Subcutaneous abdominal adipose tissue (tissue), 5 donors: Measurements from ENCODE around the gene MORN4.
"Not testable (repeated sequence)": the region's sequence is repeated elsewhere in the genome, so short reads cannot be mapped to it uniquely, and the experiment has no call there.

Experiments
- H3K27ac ChIP-seq: one replicate; pipeline ENCODE4 v1.7.0; 2013; ENCODE audit warnings: low read depth, mild to moderate bottlenecking, inconsistent platforms, low read length, moderate library complexity
- H3K27me3 ChIP-seq, 5 donors: one replicate each; pipeline ENCODE4 v1.7.0; 2013; ENCODE audit warnings: low read length in 5 of 5, inconsistent platforms in 1 of 5; ENCODE audit not compliant: control insufficient read depth in 5 of 5, insufficient read depth in 4 of 5
- H3K36me3 ChIP-seq, 5 donors: one replicate each; pipeline ENCODE4 v1.7.0; 2013; ENCODE audit warnings: low read length in 5 of 5; ENCODE audit not compliant: control insufficient read depth in 5 of 5, insufficient read depth in 5 of 5
- H3K4me1 ChIP-seq, 5 donors: one replicate each; pipeline ENCODE4 v1.7.0; 2013; ENCODE audit warnings: low read length in 5 of 5, mild to moderate bottlenecking in 3 of 5, moderate library complexity in 1 of 5; ENCODE audit not compliant: control insufficient read depth in 5 of 5, insufficient read depth in 5 of 5
- H3K4me3 ChIP-seq, 5 donors: one replicate each; pipeline ENCODE4 v1.7.0; 2013; ENCODE audit warnings: low read length in 5 of 5, low read depth in 1 of 5
- H3K9ac ChIP-seq, 5 donors: one replicate each; pipeline ENCODE4 v1.7.0; 2013; ENCODE audit warnings: low read length in 5 of 5, mild to moderate bottlenecking in 4 of 5, moderate library complexity in 3 of 5
- H3K9me3 ChIP-seq, 5 donors: one replicate each; pipeline ENCODE4 v1.7.0; 2013; ENCODE audit warnings: low read length in 5 of 5; ENCODE audit not compliant: control insufficient read depth in 5 of 5
- donor health status: healthy.
- donor health status: healthy.
- donor health status: healthy.
- donor health status: healthy.
- donor health status: healthy.

The MORN4 gene

DNA sequence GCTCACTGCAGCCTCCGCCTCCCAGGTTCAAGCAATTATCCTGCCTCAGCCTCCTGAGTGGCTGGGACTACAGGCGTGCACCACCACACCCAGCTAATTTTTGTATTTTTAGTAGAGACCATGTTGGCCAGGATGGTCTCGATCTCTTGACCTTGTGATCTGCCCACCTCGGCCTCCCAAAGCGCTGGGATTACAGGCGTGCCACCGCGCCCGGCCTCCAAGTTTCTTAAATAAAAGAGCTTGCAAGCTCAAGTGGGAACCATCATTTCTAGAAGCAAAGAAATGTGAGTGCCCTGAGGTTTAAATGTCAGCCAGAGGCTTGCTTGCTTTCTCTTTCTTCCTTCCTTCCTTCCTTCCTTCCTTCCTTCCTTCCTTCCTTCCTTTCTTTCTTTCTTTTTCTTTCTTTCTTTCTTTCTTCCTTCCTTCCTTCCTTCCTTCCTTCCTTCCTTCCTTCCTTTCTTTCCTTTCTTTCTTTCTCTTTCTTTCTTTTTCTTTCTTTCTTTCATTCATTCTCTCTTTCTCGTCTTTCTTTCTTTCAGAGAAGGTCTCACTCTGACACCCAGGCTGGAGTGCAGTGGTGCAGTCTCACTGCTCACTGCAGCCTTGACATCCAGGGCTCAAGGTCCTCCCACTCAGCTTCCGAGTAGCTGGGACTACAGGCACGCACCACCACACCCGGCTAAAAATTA is 9.3 kb upstream of the MORN4 start:
- Histone ChIP-seq H3K4me1 (peaks cover 2 to 20% (median 16%) of the 10 kb centered on the region in 5 donors), H3K9ac (peak overlapping the region in 1 of 5 donors; percentile 40), H3K36me3 (peaks cover 9 to 14% (median 10%) of the 10 kb centered on the region in 5 donors)
- not testable (repeated sequence) for H3K4me3 ChIP-seq, H3K27me3 ChIP-seq, H3K9me3 ChIP-seq, H3K27ac ChIP-seq

DNA sequence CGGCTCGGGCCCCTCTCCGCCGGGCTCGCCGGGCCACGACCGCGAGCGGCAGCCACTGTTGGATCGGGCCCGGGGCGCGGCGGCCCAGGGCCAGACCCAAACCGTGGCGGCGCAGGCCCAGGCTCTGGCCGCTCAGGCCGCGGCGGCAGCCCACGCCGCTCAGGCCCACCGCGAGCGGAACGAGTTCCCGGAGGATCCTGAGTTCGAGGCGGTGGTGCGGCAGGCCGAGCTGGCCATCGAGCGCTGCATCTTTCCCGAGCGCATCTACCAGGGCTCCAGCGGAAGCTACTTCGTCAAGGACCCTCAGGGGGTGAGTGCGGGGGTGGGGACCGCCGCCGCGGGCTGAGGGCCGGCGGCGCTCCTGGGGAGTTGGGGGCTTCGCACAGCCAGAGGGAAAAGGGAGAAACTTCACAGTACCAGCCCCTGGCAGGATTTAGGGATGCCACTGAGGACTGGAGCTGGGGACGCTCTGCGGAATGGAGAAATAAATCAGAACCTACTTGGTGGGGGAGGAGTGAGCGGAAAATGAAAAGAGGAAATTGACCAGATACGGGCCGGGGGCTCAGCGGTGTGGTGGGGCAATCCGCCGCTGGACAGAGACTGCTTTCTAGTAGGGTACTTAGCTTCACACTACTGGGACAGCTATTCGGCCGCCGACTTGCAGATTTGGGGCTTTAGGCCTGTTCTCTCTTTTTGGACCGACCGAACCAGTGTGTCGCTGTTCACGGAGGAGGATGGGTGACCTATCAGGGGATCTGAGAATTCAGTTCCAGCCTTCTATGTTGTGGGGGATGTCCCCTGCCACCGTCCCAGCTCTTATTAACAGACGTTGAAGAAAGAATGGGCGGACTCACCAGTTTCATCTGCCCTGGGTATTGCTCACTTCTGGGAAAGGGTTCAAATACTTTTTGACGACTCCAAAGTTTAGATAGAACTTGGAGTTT is 7.8 kb upstream of the MORN4 start:
- Histone ChIP-seq H3K9ac (peak overlapping the region; percentile 68 to 92 (median 86)), H3K9me3 (no peaks in the 10 kb centered on the region), H3K4me3 (peak overlapping the region; percentile 76 to 88 (median 84)), H3K27ac (peak overlapping the region; percentile 84), H3K27me3 (no peaks in the 10 kb centered on the region), H3K4me1 (peaks cover 2 to 17% (median 12%) of the 10 kb centered on the region in 5 donors), H3K36me3 (peaks cover 9 to 14% (median 10%) of the 10 kb centered on the region in 5 donors)

GRCh38 chr10:97640174-97640867 is 7.0 kb upstream of the MORN4 start, which contains the start of gene PI4K2A:
Gene PI4K2A (plus strand): TSS chr10:97640671. CDS start chr10:97640743, 72 bp downstream.
- Histone ChIP-seq H3K36me3 (peaks cover 9 to 14% (median 10%) of the 10 kb centered on the region in 5 donors), H3K4me3 (peak within 1 kb of the TSS; percentile 76 to 88 (median 84)), H3K27ac (peak within 1 kb of the TSS; percentile 84), H3K9me3 (no peaks in the 10 kb centered on the region), H3K27me3 (no peaks in the 10 kb centered on the region), H3K9ac (peak within 1 kb of the TSS; percentile 68 to 92 (median 86)), H3K4me1 (peaks cover 2 to 17% (median 12%) of the 10 kb centered on the region in 5 donors)

- not testable (repeated sequence) for H3K9me3 ChIP-seq, H3K27me3 ChIP-seq, H3K4me3 ChIP-seq, H3K36me3 ChIP-seq, H3K9ac ChIP-seq, H3K27ac ChIP-seq
- H3K4me1 ChIP-seq = peaks cover 2 to 17% (median 12%) of the 10 kb centered on the region in 5 donors
Observed at GRCh38 chr10:97639090-97639489, 5.8 kb upstream of the MORN4 start.

DNA sequence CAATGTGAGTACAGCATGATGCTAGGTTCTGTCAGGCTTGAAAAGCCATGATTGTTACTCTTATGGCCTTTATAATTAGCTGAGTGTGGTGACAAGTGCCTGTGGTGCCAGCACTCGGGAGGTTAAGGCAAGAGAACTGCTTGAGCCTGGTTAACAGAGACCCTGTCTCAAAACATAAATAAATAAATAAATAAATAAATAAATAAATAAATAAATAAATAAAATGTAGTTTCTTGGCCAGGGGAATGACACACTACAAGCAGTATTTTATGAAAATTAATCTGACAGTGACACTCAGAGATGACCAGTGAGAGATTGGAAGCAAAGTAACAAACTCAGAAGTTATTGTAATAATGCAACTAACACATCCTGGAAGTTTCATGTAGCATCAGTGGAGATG is 2.3 kb upstream of the MORN4 start:
- Histone ChIP-seq H3K27ac (no peak overlapping the region), H3K4me3 (no peak overlapping the region), H3K9me3 (no peaks in the 10 kb centered on the region), H3K27me3 (no peaks in the 10 kb centered on the region), H3K9ac (no peak overlapping the region), H3K36me3 (no peaks in the 10 kb centered on the region), H3K4me1 (peaks cover 0 to 16% (median 14%) of the 10 kb centered on the region in 5 donors)

DNA sequence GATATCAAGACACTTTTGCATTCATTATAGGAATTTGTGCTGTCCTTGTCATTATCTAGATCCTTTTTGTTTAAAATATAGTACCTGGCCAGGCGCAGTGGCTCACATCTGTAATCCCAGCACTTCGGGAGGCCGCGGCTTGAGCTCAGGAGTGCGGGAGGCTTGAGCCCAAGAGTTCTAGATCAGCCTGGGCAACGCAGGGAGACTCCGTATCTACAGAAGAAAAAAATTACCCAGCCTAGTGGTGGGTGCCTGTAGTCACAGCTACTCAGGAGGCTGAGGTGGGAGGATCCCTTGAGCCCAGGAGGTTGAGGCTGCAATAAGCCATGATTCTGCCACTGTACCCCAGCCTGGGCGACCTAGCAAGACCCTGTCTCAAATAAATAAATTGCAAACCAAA is 621 bp upstream of the MORN4 start:
- no peak overlapping the region for H3K27ac ChIP-seq
- no peaks in the 10 kb centered on the region for H3K27me3 ChIP-seq
- H3K9ac ChIP-seq = peak overlapping the region in 2 of 5 donors; percentile 61 to 78
- no peaks in the 10 kb centered on the region for H3K36me3 ChIP-seq
- peaks cover 0 to 15% (median 13%) of the 10 kb centered on the region in 5 donors for H3K4me1 ChIP-seq
- H3K4me3 ChIP-seq = peak overlapping the region; percentile 82 to 94 (median 89)
- no peaks in the 10 kb centered on the region for H3K9me3 ChIP-seq

GRCh38 chr10:97631098-97631497 is 2.2 kb downstream of the MORN4 start:
- H3K9me3 ChIP-seq = no peaks in the 10 kb centered on the region
- H3K27ac ChIP-seq = no peak overlapping the region
- no peak overlapping the region for H3K9ac ChIP-seq
- H3K4me1 ChIP-seq = peaks cover 0 to 15% (median 13%) of the 10 kb centered on the region in 5 donors
- no peak overlapping the region for H3K4me3 ChIP-seq
- no peaks in the 10 kb centered on the region for H3K27me3 ChIP-seq
- no peaks in the 10 kb centered on the region for H3K36me3 ChIP-seq

DNA sequence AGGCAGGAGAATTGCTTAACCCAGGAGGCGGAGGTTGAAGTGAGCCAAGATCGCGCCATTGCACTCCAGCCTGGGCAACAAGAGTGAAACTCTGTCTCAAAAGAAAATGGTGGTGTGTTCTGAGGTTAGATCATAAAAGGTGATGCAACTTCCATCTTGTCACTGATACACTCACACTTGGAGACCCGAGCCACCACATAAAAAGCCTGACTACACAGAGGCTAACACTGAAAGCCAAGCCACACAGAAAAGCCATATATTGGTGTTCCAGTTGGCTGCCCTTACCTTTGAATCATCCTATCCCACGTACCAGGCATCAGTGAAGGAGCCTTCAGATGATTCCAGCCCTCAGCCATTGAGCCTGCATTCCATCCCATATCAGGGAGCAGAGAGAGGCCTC is 4.0 kb downstream of the MORN4 start:
- H3K4me3 ChIP-seq = no peak overlapping the region
- no peaks in the 10 kb centered on the region for H3K27me3 ChIP-seq
- H3K27ac ChIP-seq = no peak overlapping the region
- H3K9ac ChIP-seq = no peak overlapping the region
- no peaks in the 10 kb centered on the region for H3K9me3 ChIP-seq
- H3K4me1 ChIP-seq = peaks cover 0 to 15% (median 13%) of the 10 kb centered on the region in 5 donors
- no peaks in the 10 kb centered on the region for H3K36me3 ChIP-seq

- H3K4me1 ChIP-seq = peaks cover 0 to 8% (median 6%) of the 10 kb centered on the region in 5 donors
- no peak overlapping the region for H3K27ac ChIP-seq
- no peaks in the 10 kb centered on the region for H3K27me3 ChIP-seq
- H3K4me3 ChIP-seq = no peak overlapping the region
- no peaks in the 10 kb centered on the region for H3K36me3 ChIP-seq
- H3K9ac ChIP-seq = no peak overlapping the region
- H3K9me3 ChIP-seq = no peaks in the 10 kb centered on the region
Observed at GRCh38 chr10:97628228-97628627, 5.1 kb downstream of the MORN4 start.
